Neural progenitor cell (in vitro differentiated cells): Measurements from ENCODE around the gene CALN1. TPM values are rescaled to one million over a fixed set of nuclear protein-coding genes. Genes with fewer than 3 reads are reported as not detected.

Experiments
- DNase-seq: peaks from one replicate; pipeline ENCODE4 v3.0.0-alpha.2; 2016; ENCODE audit warnings: low spot score
- H2AFZ ChIP-seq: fragments of 200-600 bp; sonication (generic); replicated peaks from 2 replicates; pipeline ENCODE4 v1.6.1; 2016; ENCODE audit warnings: antibody characterized with exemption
- H3F3A ChIP-seq: fragments of 200-600 bp; sonication (generic); 2 replicates; pipeline ENCODE4 v1.6.1; 2016; ENCODE audit warnings: antibody characterized with exemption, low read depth
- H3K27ac ChIP-seq: fragments of 200-600 bp; sonication (generic); 2 replicates; pipeline ENCODE4 v1.5.1; 2016; ENCODE audit warnings: mild to moderate bottlenecking
- H3K27me3 ChIP-seq: fragments of 200-600 bp; sonication (generic); 2 replicates; pipeline ENCODE4 v1.6.1; 2016; ENCODE audit warnings: mild to moderate bottlenecking, moderate library complexity
- H3K36me3 ChIP-seq: fragments of 200-600 bp; sonication (generic); 2 replicates; pipeline ENCODE4 v1.5.1; 2016
- H3K4me1 ChIP-seq: fragments of 200-600 bp; sonication (generic); 2 replicates; pipeline ENCODE4 v1.6.1; 2016; ENCODE audit warnings: mixed run types
- H3K4me2 ChIP-seq: fragments of 200-600 bp; sonication (generic); 2 replicates; pipeline ENCODE4 v1.6.1; 2016
- H3K4me3 ChIP-seq: fragments of 200-600 bp; sonication (generic); 2 replicates; pipeline ENCODE4 v1.5.1; 2016
- H3K79me2 ChIP-seq: fragments of 200-600 bp; sonication (generic); 2 replicates; pipeline ENCODE4 v1.6.1; 2016; ENCODE audit warnings: low read depth
- H3K9ac ChIP-seq: fragments of 200-600 bp; sonication (generic); 2 replicates; pipeline ENCODE4 v1.6.1; 2016
- H3K9me3 ChIP-seq: fragments of 200-600 bp; sonication (generic); 2 replicates; pipeline ENCODE4 v1.5.1; 2016; ENCODE audit warnings: low read depth
- H4K20me1 ChIP-seq: fragments of 200-600 bp; sonication (generic); 2 replicates; pipeline ENCODE4 v1.6.1; 2016; ENCODE audit warnings: low read depth
- H3K27ac Mint-ChIP-seq: 3 replicates; pipeline ENCODE4 v1.8.0; 2021; ENCODE audit warnings: mixed read lengths
- H3K27me3 Mint-ChIP-seq: 2 replicates; pipeline ENCODE4 v1.8.0; 2022; ENCODE audit warnings: low read depth, mild to moderate bottlenecking, inconsistent platforms, moderate library complexity, mixed read lengths; ENCODE audit not compliant: insufficient read depth
- H3K36me3 Mint-ChIP-seq: 3 replicates; pipeline ENCODE4 v1.8.0; 2021; ENCODE audit warnings: mixed read lengths
- H3K4me1 Mint-ChIP-seq: 3 replicates; pipeline ENCODE4 v1.8.0; 2021; ENCODE audit warnings: mixed read lengths
- H3K4me3 Mint-ChIP-seq: 3 replicates; pipeline ENCODE4 v1.8.0; 2021; ENCODE audit warnings: mild to moderate bottlenecking, moderate library complexity, mixed read lengths
- H3K9me3 Mint-ChIP-seq: 3 replicates; pipeline ENCODE4 v1.8.0; 2020; ENCODE audit warnings: mixed read lengths
- EZH2 ChIP-seq: fragments of 200-600 bp; sonication (generic); IDR thresholded peaks from 2 replicates; pipeline ENCODE4 v1.6.1; 2017; ENCODE audit warnings: antibody characterized with exemption, mild to moderate bottlenecking, moderate library complexity
- EZH2phosphoT487 ChIP-seq: fragments of 200-600 bp; sonication (generic); IDR thresholded peaks from 2 replicates; pipeline ENCODE4 v1.6.1; 2017; ENCODE audit warnings: antibody characterized with exemption
- total RNA-seq: library from RNA; depleted of rRNA; stranded (reverse); fragments of >200 nt; gene quantifications from 2 replicates; pipeline ENCODE4 v1.2.3, GENCODE V29; 2015; ENCODE audit warnings: low replicate concordance
- TF ChIP-seq, protein P1 (sequence below): fragments of 200-600 bp; sonication (generic); IDR thresholded peaks from 2 replicates; pipeline ENCODE4 v1.5.1; 2017; ENCODE audit warnings: antibody characterized with exemption, mild to moderate bottlenecking

Gene CALN1
- total RNA-seq, 1 donor from 2014 or later: 3.1 TPM

DNA sequence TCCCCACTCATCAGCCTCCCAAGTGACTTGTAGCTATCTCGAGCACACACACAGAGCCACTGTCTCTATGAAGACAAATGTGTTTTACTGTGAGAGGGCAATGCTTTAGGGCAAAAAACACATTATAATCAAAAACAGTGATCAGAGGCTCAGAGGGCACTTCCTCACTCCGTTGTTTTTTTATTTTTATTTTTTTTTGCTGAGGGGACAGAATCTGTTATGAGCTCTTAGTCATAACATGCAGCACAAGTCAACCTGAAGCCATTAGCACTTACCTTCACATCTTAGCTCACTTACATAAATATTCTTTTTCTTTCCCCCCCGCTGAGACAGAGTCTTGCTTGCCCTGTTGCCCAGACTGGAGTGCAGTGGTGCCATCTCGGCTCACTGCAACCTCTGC lies 157.7 kb downstream of the CALN1 start:
- Mint-ChIP-seq H3K4me1 (no peaks in the 10 kb centered on the region), H3K36me3 (no peaks in the 10 kb centered on the region), H3K27me3 (peaks cover 3% of the 10 kb centered on the region), H3K4me3 (no peak overlapping the region), H3K9me3 (peaks cover 13% of the 10 kb centered on the region), H3K27ac (no peak overlapping the region)
- Histone ChIP-seq H3K27me3 (no peaks in the 10 kb centered on the region), H3K36me3 (no peaks in the 10 kb centered on the region), H3K27ac (no peak overlapping the region), H2AFZ (no peak overlapping the region), H3K4me2 (no peak overlapping the region), H3K9me3 (no peaks in the 10 kb centered on the region), H3K79me2 (no peaks in the 10 kb centered on the region), H3K9ac (no peak overlapping the region), H3K4me1 (no peaks in the 10 kb centered on the region), H3F3A (no peaks in the 10 kb centered on the region), H3K4me3 (no peak overlapping the region), H4K20me1 (no peaks in the 10 kb centered on the region)
- no peak for DNase-seq
- TF ChIP-seq EZH2phosphoT487: no peak
- no peak for TF ChIP-seq EZH2
- TF ChIP-seq, protein P1, sequence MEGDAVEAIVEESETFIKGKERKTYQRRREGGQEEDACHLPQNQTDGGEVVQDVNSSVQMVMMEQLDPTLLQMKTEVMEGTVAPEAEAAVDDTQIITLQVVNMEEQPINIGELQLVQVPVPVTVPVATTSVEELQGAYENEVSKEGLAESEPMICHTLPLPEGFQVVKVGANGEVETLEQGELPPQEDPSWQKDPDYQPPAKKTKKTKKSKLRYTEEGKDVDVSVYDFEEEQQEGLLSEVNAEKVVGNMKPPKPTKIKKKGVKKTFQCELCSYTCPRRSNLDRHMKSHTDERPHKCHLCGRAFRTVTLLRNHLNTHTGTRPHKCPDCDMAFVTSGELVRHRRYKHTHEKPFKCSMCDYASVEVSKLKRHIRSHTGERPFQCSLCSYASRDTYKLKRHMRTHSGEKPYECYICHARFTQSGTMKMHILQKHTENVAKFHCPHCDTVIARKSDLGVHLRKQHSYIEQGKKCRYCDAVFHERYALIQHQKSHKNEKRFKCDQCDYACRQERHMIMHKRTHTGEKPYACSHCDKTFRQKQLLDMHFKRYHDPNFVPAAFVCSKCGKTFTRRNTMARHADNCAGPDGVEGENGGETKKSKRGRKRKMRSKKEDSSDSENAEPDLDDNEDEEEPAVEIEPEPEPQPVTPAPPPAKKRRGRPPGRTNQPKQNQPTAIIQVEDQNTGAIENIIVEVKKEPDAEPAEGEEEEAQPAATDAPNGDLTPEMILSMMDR: no peak

GRCh38 chr7:72249106-72249505 lies 163.0 kb downstream of the CALN1 start:
- DNase-seq: no peak
- no peak overlapping the region for H3K9ac ChIP-seq
- H2AFZ ChIP-seq: no peak overlapping the region
- TF ChIP-seq EZH2 (no peak), EZH2phosphoT487 (no peak)
- TF ChIP-seq, protein P1: no peak
- Mint-ChIP-seq H3K4me1 (no peaks in the 10 kb centered on the region), H3K4me3 (no peak overlapping the region), H3K9me3 (peaks cover 13% of the 10 kb centered on the region), H3K36me3 (peaks cover 3% of the 10 kb centered on the region), H3K27ac (no peak overlapping the region), H3K27me3 (peaks cover 5% of the 10 kb centered on the region)
- no peaks in the 10 kb centered on the region for H3K9me3 ChIP-seq
- H4K20me1 ChIP-seq: no peaks in the 10 kb centered on the region
- no peak overlapping the region for H3K27ac ChIP-seq
- no peak overlapping the region for H3K4me2 ChIP-seq
- H3K79me2 ChIP-seq: no peaks in the 10 kb centered on the region
- H3K4me1 ChIP-seq: no peaks in the 10 kb centered on the region
- H3K36me3 ChIP-seq: no peaks in the 10 kb centered on the region
- H3K4me3 ChIP-seq: no peak overlapping the region
- no peaks in the 10 kb centered on the region for H3K27me3 ChIP-seq
- no peaks in the 10 kb centered on the region for H3F3A ChIP-seq

DNA sequence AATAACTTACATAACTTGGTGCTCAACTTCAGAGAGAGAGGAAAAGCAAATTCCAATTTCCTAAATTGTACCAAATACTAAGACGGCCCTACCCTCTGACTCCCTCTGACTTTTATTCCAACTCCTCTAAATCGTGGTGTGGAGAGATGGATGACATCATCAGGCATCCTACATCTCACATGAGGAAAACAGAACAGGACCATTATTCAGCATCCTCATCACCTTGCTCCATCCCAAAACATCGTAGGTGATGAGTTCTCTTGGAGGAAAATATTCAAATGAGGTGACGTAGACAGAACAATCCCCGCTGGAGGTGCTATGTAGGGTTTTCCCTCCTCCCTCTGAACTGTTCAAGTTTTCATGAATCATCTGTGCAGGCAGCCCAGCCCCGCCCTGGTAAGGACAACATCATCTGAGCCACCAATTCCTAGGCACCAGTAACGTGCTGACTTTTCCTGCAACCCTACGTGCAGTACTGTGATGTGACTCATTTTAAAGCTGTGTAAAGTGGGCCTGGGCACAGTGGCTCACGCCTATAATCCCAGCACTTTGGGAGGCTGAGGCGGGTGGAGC lies 167.2 kb downstream of the CALN1 start:
- H2AFZ ChIP-seq: no peak overlapping the region
- H3K4me1 ChIP-seq: no peaks in the 10 kb centered on the region
- Mint-ChIP-seq H3K36me3 (peaks cover 3% of the 10 kb centered on the region), H3K4me3 (no peak overlapping the region), H3K27ac (no peak overlapping the region), H3K27me3 (peaks cover 4% of the 10 kb centered on the region), H3K4me1 (no peaks in the 10 kb centered on the region), H3K9me3 (peaks cover 6% of the 10 kb centered on the region)
- no peaks in the 10 kb centered on the region for H3K79me2 ChIP-seq
- H3K9me3 ChIP-seq: no peaks in the 10 kb centered on the region
- no peaks in the 10 kb centered on the region for H3K27me3 ChIP-seq
- no peaks in the 10 kb centered on the region for H3K36me3 ChIP-seq
- no peak overlapping the region for H3K9ac ChIP-seq
- H3K4me3 ChIP-seq: no peak overlapping the region
- no peak overlapping the region for H3K27ac ChIP-seq
- TF ChIP-seq EZH2 (no peak), EZH2phosphoT487 (no peak)
- TF ChIP-seq, protein P1: no peak
- H3K4me2 ChIP-seq: no peak overlapping the region
- H3F3A ChIP-seq: no peaks in the 10 kb centered on the region
- no peaks in the 10 kb centered on the region for H4K20me1 ChIP-seq
- no peak for DNase-seq
